ENCODE data around the gene YAF2.

YAF2 gene

GRCh38 chr12:42144158-42144407, 94.0 kb downstream of the YAF2 start:
- no peak for TF ChIP-seq CTCF (IDR thresholded peaks at IDR 0.05; ENCODE audit: insufficient read depth, missing control alignments)
- no peak for FAIRE-seq
- DNase-seq (ENCODE audit: insufficient read length, low spot score): no peak

DNA sequence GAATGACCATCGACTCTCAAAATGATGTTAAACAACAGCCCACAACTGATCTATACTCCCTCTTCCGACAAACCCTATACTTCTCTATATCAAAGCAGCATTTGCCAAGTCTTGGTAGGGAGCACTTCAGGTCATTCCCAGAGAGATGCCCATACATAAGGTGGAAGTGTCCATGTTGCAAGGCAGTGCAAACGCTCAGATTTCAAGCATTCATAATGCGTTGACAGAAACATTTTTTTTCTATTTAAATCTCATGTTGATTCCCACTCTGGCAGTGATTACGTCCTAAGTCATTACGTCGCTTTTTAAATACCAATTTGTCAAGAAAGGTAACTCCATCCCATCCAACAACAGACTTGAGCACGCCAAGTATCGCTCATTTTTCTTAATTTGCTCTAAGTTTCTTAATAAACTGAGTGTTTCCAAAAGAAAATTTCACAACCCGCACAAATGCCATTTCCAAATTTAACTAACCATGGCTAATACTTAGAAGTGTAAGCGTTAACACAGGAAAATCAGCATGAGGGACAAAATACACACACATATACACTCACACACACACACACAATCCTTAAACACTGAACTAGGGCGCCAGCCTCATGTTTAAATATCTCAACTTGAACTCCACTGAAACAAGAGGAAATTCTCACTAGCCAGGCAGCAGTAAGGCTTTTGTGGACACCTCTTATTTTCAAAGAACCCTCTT, 94.4 kb downstream of the YAF2 start:
- TF ChIP-seq CTCF (IDR thresholded peaks at IDR 0.05; ENCODE audit: insufficient read depth, missing control alignments): no peak
- FAIRE-seq (no peak), DNase-seq (ENCODE audit: insufficient read length, low spot score) (no peak)

- no peak for DNase-seq (ENCODE audit: insufficient read length, low spot score)
- no peak for FAIRE-seq
Measured at GRCh38 chr12:42141981-42142606, 96.0 kb downstream of the YAF2 start.

GRCh38 chr12:42140901-42141300, 97.1 kb downstream of the YAF2 start:
- TF ChIP-seq CTCF (IDR thresholded peaks at IDR 0.05; ENCODE audit: insufficient read depth, missing control alignments): no peak
- FAIRE-seq: no peak
- no peak for DNase-seq (ENCODE audit: insufficient read length, low spot score)

More at GRCh38 chr12:42141981-42142606, 96.0 kb downstream of the YAF2 start:
- TF ChIP-seq CTCF (IDR thresholded peaks at IDR 0.05; ENCODE audit: insufficient read depth, missing control alignments): no peak

GRCh38 chr12:42135259-42135814, 102.7 kb downstream of the YAF2 start:
- TF ChIP-seq CTCF (IDR thresholded peaks at IDR 0.05; ENCODE audit: insufficient read depth, missing control alignments): no peak
- DNase-seq (ENCODE audit: insufficient read length, low spot score) (no peak), FAIRE-seq (no peak)

- DNase-seq (ENCODE audit: insufficient read length, low spot score) (no peak), FAIRE-seq (no peak)
- TF ChIP-seq CTCF (IDR thresholded peaks at IDR 0.05; ENCODE audit: insufficient read depth, missing control alignments): no peak
Measured at GRCh38 chr12:42130672-42131402, 107.2 kb downstream of the YAF2 start.

Data from D721Med (cell line).